Measurements from ENCODE around the gene ARMC12.

Gene ARMC12

GRCh38 chr6:35736253-35736894 lies 458 bp upstream of the ARMC12 start:
- FAIRE-seq = no peak

GRCh38 chr6:35737413-35738211 lies 780 bp downstream of the ARMC12 start:
- peak; percentile 91 for FAIRE-seq

GRCh38 chr6:35739645-35740524 lies 3.1 kb downstream of the ARMC12 start:
- FAIRE-seq = no peak

DNA sequence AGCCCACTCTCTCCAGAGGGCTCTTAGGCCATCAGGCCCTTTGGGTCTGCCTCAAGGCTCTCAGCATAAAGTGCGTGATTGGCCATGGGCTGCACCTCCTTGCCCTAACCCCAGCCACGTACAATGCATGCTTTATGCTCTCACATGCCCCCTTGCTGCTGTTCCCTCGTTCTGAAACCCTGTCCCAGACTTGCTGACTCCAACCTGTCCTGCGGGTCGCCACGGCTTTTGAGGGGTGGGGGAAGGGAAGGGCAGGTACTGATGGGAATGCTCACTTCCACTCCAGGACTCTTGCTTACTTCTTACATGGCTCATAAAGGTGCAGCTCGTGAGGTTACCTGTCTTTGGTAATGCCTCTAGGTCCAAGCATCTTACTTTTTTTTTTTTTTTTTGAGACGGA lies 6.0 kb downstream of the ARMC12 start:
- FAIRE-seq = no peak

- FAIRE-seq = no peak
These were observed 8.7 kb downstream of the ARMC12 start for GRCh38 chr6:35745509-35745908.

- FAIRE-seq = no peak
These were observed 9.7 kb downstream of the ARMC12 start for GRCh38 chr6:35746516-35746915.

DNA sequence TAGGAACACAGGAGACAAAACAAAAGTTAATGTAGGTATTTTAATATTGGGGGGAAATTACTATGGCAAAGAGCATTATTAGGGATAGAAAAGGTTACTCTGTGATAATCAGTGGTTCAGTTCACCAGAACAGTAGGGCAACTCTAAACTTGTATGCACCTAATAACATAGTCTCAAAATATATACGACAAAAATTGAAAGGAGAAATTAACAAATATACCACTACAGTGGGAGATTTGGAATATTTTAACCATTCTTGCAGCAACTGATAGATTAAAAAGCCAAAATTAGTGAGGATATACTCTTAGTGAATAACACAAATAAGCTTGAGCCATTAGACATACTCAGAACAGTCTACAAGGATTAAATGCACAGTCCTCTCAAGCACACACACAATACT lies 11.0 kb downstream of the ARMC12 start:
- FAIRE-seq = no peak

- no peak for FAIRE-seq
These were observed 13.7 kb downstream of the ARMC12 start for GRCh38 chr6:35750557-35750956.

DNA sequence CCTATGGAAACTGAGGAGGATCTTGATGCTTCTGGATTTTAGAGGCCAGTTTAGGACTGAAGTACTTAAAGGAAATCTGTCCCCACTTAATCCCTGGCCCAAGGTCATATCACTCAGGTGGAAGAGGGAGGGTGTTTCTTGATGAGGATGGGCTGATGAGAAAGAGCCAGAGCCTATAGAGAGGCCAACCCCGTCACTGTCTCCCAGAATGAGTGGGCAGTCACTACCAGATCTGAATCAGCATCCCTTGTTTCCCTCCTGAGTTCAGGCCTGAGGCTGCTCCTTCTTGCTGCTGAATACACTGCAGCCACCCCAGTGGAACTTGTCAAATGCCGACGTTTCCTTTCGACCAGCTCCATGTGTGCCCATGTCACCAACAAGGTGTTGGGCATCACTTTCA lies 14.8 kb downstream of the ARMC12 start:
- FAIRE-seq = no peak

- FAIRE-seq = no peak
These were observed 15.5 kb downstream of the ARMC12 start for GRCh38 chr6:35752330-35752729.

- no peak for FAIRE-seq
These were observed 17.8 kb downstream of the ARMC12 start for GRCh38 chr6:35754452-35755277.

DNA sequence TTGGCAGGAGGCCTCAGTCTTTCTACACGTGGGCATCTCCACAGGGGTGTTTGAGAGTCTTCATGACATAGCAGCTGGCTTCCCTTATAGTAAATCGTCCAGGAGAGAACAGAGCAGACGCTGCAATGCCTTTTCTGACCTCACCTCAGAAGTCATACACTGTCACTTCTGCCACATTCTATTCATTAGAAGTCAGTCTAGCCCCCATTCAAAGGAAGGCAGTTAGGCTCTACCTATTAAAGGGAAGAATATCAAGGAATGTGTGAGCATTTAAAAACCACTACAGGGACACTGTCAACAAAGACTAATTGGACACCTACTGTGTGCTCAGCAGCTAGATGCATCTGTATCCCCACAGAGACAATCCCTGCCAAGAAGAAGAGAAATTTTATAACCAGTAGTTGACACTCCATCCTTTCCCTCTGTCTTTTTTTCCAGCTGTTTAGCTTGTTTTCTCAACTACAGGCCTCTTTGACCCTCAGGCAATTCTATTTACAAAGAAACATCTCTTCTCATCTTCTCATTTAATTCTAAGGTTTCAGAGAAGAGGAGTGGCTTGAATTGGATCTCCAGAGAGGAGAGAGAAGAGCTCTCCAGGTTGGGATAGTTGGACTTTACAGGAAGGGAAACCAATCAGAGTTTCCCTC lies 18.6 kb downstream of the ARMC12 start:
- FAIRE-seq = no peak

DNA sequence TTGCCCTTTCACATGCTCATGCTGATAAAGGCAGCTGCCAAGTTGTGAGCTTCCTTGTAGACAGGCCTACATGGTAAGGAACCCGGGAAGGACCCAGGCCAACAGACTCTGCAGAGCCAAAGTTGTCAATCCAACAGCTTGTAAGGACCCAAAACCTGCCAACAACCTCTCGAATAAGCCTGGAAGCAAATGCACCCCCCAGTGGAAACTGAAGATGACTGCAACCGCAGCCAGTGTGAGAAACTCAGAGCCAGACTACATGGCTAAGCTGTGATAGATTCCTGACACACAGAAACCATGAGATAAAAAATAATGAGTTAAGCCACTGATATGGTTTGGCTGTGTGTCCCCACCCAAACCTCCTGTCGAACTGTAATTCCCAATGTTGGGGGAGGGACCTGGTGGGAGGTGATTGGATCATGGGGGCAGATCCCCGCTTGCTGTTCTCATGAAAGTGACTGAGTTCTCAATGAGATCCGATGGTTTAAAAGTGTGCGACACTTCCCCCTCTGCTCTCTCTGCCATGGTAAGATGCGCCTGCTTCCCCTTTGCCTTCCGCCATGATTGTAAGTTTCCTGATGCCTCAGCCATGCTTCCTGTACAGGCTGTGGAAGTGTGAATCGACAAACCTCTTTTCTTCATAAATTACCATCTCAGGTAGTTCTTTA lies 20.8 kb downstream of the ARMC12 start:
- no peak for FAIRE-seq

DNA sequence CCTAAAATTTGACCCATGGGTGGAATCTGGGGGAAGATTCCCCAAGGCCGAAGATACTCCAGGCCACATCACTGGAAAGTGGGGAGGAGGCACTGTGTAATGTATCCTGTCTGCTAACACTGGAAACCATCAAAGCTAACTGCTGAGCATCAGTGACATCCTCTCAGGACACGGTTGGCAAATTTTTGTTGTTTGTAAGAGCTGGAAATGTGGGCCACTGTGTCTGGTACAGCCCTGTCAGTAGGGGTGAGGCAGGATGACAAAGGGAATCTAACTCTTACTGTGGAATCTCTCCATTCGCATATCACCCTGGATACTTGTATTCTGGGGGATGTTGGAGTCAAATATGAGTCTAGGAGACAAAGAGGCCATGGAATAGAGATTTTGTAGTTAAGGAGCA lies 22.6 kb downstream of the ARMC12 start:
- FAIRE-seq = no peak

GRCh38 chr6:35765739-35766138 lies 28.9 kb downstream of the ARMC12 start:
- FAIRE-seq = no peak

GRCh38 chr6:35769211-35769610 lies 32.4 kb downstream of the ARMC12 start:
- no peak for FAIRE-seq

DNA sequence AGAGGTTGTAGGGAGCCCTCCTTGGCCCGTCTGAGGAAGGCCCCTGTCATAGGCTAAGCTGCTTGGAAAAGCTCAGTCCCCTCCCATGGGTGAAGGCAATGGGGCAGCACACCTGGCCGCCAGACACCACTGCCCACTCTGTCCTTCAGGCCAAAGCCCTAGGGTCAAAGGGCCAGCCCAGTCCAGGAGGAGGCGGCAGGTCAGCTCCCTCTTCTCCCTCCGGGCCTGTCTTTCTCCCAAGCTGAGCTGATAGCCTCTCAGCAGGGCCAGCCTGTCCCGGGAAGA lies 34.5 kb downstream of the ARMC12 start:
- FAIRE-seq = no peak

GRCh38 chr6:35774116-35774794 lies 37.4 kb downstream of the ARMC12 start:
- FAIRE-seq = no peak

DNA sequence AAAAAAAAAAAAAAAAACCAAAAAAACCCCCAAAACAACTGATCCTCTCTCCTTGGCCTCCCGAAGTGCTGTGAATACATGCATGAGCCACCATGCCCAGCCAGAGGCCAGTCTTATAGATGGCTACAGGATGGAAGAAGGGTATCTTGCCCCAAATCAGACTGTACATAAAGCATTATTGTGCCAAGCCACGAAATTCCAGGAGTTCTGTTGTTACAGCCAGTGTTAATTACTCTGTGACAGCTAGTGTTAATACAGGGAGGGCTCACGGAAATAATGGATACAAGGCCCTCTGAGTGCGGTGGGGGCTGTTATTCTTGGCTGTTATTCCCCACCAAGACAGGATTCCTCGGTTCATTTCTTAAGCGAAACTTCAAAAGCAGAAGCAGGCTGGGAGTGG lies 38.2 kb downstream of the ARMC12 start:
- no peak for FAIRE-seq

DNA sequence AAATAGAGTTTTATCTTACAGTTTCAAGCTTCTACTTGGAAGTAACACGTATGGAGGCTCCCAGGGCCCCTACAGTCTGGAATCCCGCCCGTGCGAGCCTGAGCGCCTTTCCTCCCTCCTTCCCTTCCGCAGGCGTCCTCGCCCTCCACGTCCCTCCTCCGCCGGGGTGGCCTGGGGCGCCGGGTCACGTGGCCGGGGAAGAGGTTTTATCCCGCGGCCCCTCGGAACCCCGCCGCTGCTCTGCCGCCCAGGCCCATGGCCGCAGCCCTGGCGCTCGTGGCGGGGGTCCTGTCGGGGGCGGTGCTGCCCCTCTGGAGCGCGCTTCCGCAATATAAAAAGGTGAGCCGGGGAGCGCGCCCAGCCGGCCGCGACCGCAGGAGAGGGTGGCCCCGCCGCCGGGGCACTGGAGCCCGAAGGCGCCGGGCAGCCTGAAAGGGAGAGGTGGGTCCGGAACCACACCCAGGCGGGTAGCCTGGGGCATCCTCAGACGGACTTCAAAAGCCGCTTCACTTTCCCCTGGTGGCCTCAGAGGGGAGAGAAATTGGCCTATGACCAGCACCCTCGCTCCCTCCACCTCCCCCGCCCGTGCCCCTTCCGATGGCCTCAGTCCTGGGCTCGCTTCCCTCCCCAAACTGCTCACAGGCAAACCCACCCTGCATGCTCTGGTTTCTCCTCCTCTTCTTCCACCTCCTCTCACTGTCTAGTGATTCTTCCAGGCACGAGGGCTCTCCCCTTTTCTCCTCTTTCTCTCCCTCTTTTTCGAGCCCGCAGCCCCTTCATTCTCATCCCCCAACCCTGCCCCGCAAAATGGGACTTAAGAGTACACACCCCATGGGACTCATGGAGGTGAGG lies 39.8 kb downstream of the ARMC12 start, which contains the start of gene CLPSL2:
TSS of gene CLPSL2 (plus strand) at position 235 of the 852 bp plus-strand sequence. CDS start at position 256, 21 bp downstream.
- FAIRE-seq = no peak

Data from A204.1 (cell line).